IMR-90 (cell line): ENCODE results near the gene CTNNA2. TPM values are rescaled to one million over a fixed set of nuclear protein-coding genes. Genes with fewer than 3 reads are reported as not detected.
A peak's percentile ranks its signal among the peaks of the same experiment; 100 is the strongest.

Experiments
- ATAC-seq: fragments of 200-7000 bp; cut with Tn5 transposase; 2 replicates; pipeline ENCODE4 v1.9.1; 2020; ENCODE audit warnings: low read depth, mild to moderate bottlenecking, moderate library complexity
- BruUV-seq: library from RNA; stranded (reverse); fragments of 400-500 nt; replicated peaks from 2 replicates; lab custom pipeline; 2021; lab: Mats Ljungman, UMichigan
- CTCF ChIA-PET: fragments of 300-600 bp; formaldehyde crosslinking; extraction: SDS; loops from one replicate; lab custom pipeline; 2021; ENCODE audit warnings: antibody characterized with exemption; lab: Yijun Ruan, JAX
- POLR2A ChIA-PET: fragments of 300-600 bp; sonication (Branson Sonifier 250); formaldehyde crosslinking; loops from one replicate; lab custom pipeline; 2022; ENCODE audit warnings: antibody characterized with exemption; ENCODE audit not compliant: unreplicated experiment; lab: Charles Lee
- DNase-seq: peaks from one replicate; pipeline ENCODE4 v3.0.0; 2013
- H2AFZ ChIP-seq: replicated peaks from 2 replicates; pipeline ENCODE3; 2013; ENCODE audit warnings: low read length, mild to moderate bottlenecking; ENCODE audit not compliant: poor library complexity
- H2AK5ac ChIP-seq: 2 replicates; pipeline ENCODE4 v1.6.1; 2013; ENCODE audit warnings: low read depth, low read length, inconsistent platforms
- H2AK9ac ChIP-seq: replicated peaks from 2 replicates; pipeline ENCODE3; 2013; ENCODE audit warnings: mild to moderate bottlenecking, low read depth, low read length, moderate library complexity; ENCODE audit not compliant: poor library complexity
- H2BK120ac ChIP-seq: 2 replicates; pipeline ENCODE4 v1.6.1; 2013; ENCODE audit warnings: low read depth, low read length, inconsistent platforms
- H2BK15ac ChIP-seq: 3 replicates; pipeline ENCODE4 v1.6.1; 2013; ENCODE audit warnings: low read depth, low read length, inconsistent platforms
- H2BK20ac ChIP-seq: 2 replicates; pipeline ENCODE4 v1.6.1; 2013; ENCODE audit warnings: low read depth, mild to moderate bottlenecking, inconsistent platforms, low read length, moderate library complexity
- H2BK5ac ChIP-seq: 2 replicates; pipeline ENCODE4 v1.6.1; 2013; ENCODE audit warnings: mild to moderate bottlenecking, low read depth, low read length, inconsistent platforms; ENCODE audit not compliant: poor library complexity, severe bottlenecking
- H3K14ac ChIP-seq: replicated peaks from 2 replicates; pipeline ENCODE4 v1.6.1; 2013; ENCODE audit warnings: low read depth, low read length, inconsistent platforms
- H3K18ac ChIP-seq: 2 replicates; pipeline ENCODE4 v1.6.1; 2013; ENCODE audit warnings: low read depth, low read length, control low read depth
- H3K23ac ChIP-seq: 2 replicates; pipeline ENCODE4 v1.6.1; 2013; ENCODE audit warnings: low read depth, low read length, inconsistent platforms
- H3K27ac ChIP-seq: 2 replicates; pipeline ENCODE4 v1.5.1; 2013; ENCODE audit warnings: mild to moderate bottlenecking, control low read depth, low read length; ENCODE audit not compliant: insufficient read depth
- H3K27me3 ChIP-seq: 2 replicates; pipeline ENCODE4 v1.6.1; 2013; ENCODE audit warnings: low read length; ENCODE audit not compliant: control insufficient read depth, insufficient read depth
- H3K36me3 ChIP-seq: 2 replicates; pipeline ENCODE4 v1.6.1; 2013; ENCODE audit warnings: low read length, mixed read lengths; ENCODE audit not compliant: control insufficient read depth, insufficient read depth
- H3K4ac ChIP-seq: 2 replicates; pipeline ENCODE4 v1.6.1; 2013; ENCODE audit warnings: low read depth, low read length, inconsistent platforms
- H3K4me1 ChIP-seq: 2 replicates; pipeline ENCODE4 v1.6.1; 2013; ENCODE audit warnings: low read length, mixed read lengths; ENCODE audit not compliant: control insufficient read depth, insufficient read depth
- H3K4me2 ChIP-seq: 2 replicates; pipeline ENCODE4 v1.6.1; 2013; ENCODE audit warnings: low read depth, mild to moderate bottlenecking, control low read depth, low read length, moderate library complexity
- H3K4me3 ChIP-seq: 2 replicates; pipeline ENCODE4 v1.5.1; 2013; ENCODE audit warnings: low read depth, mild to moderate bottlenecking, control low read depth, low read length, moderate library complexity; ENCODE audit not compliant: insufficient read depth
- H3K56ac ChIP-seq: 2 replicates; pipeline ENCODE4 v1.6.1; 2013; ENCODE audit warnings: low read length, inconsistent platforms; ENCODE audit not compliant: insufficient read depth; ENCODE audit errors: extremely low read depth
- H3K79me1 ChIP-seq, 2 experiments: 2 replicates each; pipeline ENCODE4 v1.6.1; 2013; ENCODE audit warnings: low read length in 2 of 2, inconsistent platforms in 1 of 2, low read depth in 1 of 2
- H3K9ac ChIP-seq: 2 replicates; pipeline ENCODE4 v1.6.1; 2013; ENCODE audit warnings: low read depth, low read length, control low read depth
- H3K9me1 ChIP-seq: 2 replicates; pipeline ENCODE4 v1.6.1; 2013; ENCODE audit warnings: low read length, inconsistent platforms; ENCODE audit not compliant: insufficient read depth
- H3K9me3 ChIP-seq: 2 replicates; pipeline ENCODE4 v1.6.1; 2013; ENCODE audit warnings: low read length; ENCODE audit not compliant: control insufficient read depth, insufficient read depth
- H4K20me1 ChIP-seq: 2 replicates; pipeline ENCODE4 v1.6.1; 2013; ENCODE audit warnings: low read length, inconsistent platforms; ENCODE audit not compliant: insufficient read depth
- H4K5ac ChIP-seq: 2 replicates; pipeline ENCODE4 v1.6.1; 2013; ENCODE audit warnings: mild to moderate bottlenecking, low read depth, low read length, control low read depth
- H4K8ac ChIP-seq, 2 experiments: 2 replicates each; pipeline ENCODE4 v1.6.1; 2013; ENCODE audit warnings: low read depth in 2 of 2, low read length in 2 of 2, control low read depth in 1 of 2, inconsistent platforms in 1 of 2
- H4K91ac ChIP-seq: 2 replicates; pipeline ENCODE4 v1.6.1; 2013; ENCODE audit warnings: low read depth, low read length, inconsistent platforms; ENCODE audit not compliant: insufficient read depth
- MAFK ChIP-seq: IDR thresholded peaks from 2 replicates; pipeline ENCODE4 v1.6.1; 2012; ENCODE audit warnings: low read depth, low read length, improper control_type of control experiment
- NFE2L2 ChIP-seq: fragments of 150-350 bp; IDR thresholded peaks from 2 replicates; pipeline ENCODE4 v1.6.1; 2016; ENCODE audit warnings: low read depth, mild to moderate bottlenecking, low read length
- dilution Hi-C: fragments of 300-500 bp; cut with HindIII; formaldehyde crosslinking; loops from one replicate; pipeline ENCODE4 v1.14.3; 2018; ENCODE audit warnings: low sequenced_read_pairs; ENCODE audit not compliant: unreplicated experiment
- in situ Hi-C: fragments of 300-500 bp; cut with MboI; formaldehyde crosslinking; loops from 3 replicates; pipeline ENCODE4 v1.14.3; 2019; ENCODE audit warnings: low sequenced_read_pairs, inconsistent platforms, mixed read lengths
- intact Hi-C: fragments of 100-400 bp; cut with micrococcal nuclease; formaldehyde crosslinking; loops from 2 replicates; pipeline ENCODE4 v1.10.0; 2022
- polyA plus RNA-seq, 3 experiments: library from polyadenylated mRNA; depleted of rRNA; stranded (reverse); fragments of >200 nt; gene quantifications; 2 replicates each; pipeline ENCODE4 v1.2.3, GENCODE V29; 2012; ENCODE audit warnings: low replicate concordance in 1 of 3
- total RNA-seq: library from RNA; depleted of rRNA; stranded (reverse); fragments of >200 nt; gene quantifications from 2 replicates; pipeline ENCODE4 v1.2.3, GENCODE V29; 2012

The CTNNA2 gene
- total and polyA plus RNA-seq, 2 of the 4 experiments (the other 2 are of a cell fraction) = not detected

GRCh38 chr2:80062298-80062697 lies 549.4 kb downstream of the CTNNA2 start:
- Histone ChIP-seq H3K23ac (no peak overlapping the region), H3K56ac (no peak overlapping the region), H4K8ac (no peak overlapping the region), H2BK15ac (no peak overlapping the region), H4K20me1 (no peaks in the 10 kb centered on the region), H3K36me3 (no peaks in the 10 kb centered on the region), H3K27me3 (no peaks in the 10 kb centered on the region), H3K4me1 (no peaks in the 10 kb centered on the region), H3K9me3 (no peaks in the 10 kb centered on the region), H2BK5ac (no peak overlapping the region), H3K27ac (no peak overlapping the region), H3K4me2 (no peak overlapping the region), H3K4ac (no peak overlapping the region), H2AFZ (no peak overlapping the region), H2BK120ac (no peak overlapping the region), H3K4me3 (no peak overlapping the region), H3K14ac (no peak overlapping the region), H4K91ac (no peak overlapping the region), H3K9me1 (no peaks in the 10 kb centered on the region), H2AK9ac (no peak overlapping the region), H2AK5ac (no peak overlapping the region), H2BK20ac (no peak overlapping the region), H3K9ac (no peak overlapping the region), H3K79me1 (no peaks in the 10 kb centered on the region), H3K18ac (no peak overlapping the region), H4K5ac (no peak overlapping the region)
- TF ChIP-seq NFE2L2 (no peak), MAFK (peak; percentile 75)
- ATAC-seq (no peak), DNase-seq (no peak)
- in situ Hi-C loops = loop anchor here (25.0 kb wide), 1 partner anchor 450 kb away; no protein-coding TSS in a partner anchor
- intact Hi-C loops = no loop called here
- ChIA-PET CTCF (no interaction called here), POLR2A (no interaction called here)
- dilution Hi-C loops = no loop called here
- BruUV-seq = no TSS peak
